ENCODE measurements around the gene NGF.

- TF ChIP-seq, protein P1, sequence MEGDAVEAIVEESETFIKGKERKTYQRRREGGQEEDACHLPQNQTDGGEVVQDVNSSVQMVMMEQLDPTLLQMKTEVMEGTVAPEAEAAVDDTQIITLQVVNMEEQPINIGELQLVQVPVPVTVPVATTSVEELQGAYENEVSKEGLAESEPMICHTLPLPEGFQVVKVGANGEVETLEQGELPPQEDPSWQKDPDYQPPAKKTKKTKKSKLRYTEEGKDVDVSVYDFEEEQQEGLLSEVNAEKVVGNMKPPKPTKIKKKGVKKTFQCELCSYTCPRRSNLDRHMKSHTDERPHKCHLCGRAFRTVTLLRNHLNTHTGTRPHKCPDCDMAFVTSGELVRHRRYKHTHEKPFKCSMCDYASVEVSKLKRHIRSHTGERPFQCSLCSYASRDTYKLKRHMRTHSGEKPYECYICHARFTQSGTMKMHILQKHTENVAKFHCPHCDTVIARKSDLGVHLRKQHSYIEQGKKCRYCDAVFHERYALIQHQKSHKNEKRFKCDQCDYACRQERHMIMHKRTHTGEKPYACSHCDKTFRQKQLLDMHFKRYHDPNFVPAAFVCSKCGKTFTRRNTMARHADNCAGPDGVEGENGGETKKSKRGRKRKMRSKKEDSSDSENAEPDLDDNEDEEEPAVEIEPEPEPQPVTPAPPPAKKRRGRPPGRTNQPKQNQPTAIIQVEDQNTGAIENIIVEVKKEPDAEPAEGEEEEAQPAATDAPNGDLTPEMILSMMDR (IDR thresholded peaks at IDR 0.05; ENCODE audit: borderline replicate concordance, extremely low read depth, low read length, poor library complexity, severe bottlenecking), result no peak
- no peak for TF ChIP-seq EZH2 (IDR thresholded peaks at IDR 0.05; ENCODE audit: borderline replicate concordance, low read depth, low read length, severe bottlenecking)
Observed at GRCh38 chr1:115337633-115338456, at the start of gene NGF.

All from DND-41 (cell line).